Measurements from ENCODE around the gene KIFC1. TPM values are rescaled to one million over a fixed set of nuclear protein-coding genes. Genes with fewer than 3 reads are reported as not detected.

KIFC1 gene
- total and polyA plus RNA-seq, 2 donors from 2014 or later = 2.3 TPM; not detected in 1

- no peak for FAIRE-seq
- Histone ChIP-seq H3K4me3 (ENCODE audit: low read length in 3 of 3) (peak overlapping the region; percentile 50 to 86 (median 68)), H3K36me3 (ENCODE audit: control insufficient read depth in 2 of 3, insufficient read depth in 3 of 3, low read length in 3 of 3) (no peaks in the 10 kb centered on the region), H3K27me3 (ENCODE audit: control insufficient read depth, insufficient read depth, low read length) (no peaks in the 10 kb centered on the region), H3K9ac (ENCODE audit: low read length in 3 of 3) (peak overlapping the region in 2 of 3 donors; percentile 27 to 99), H3K9me3 (ENCODE audit: control insufficient read depth in 2 of 3, insufficient read depth in 1 of 3, low read length in 3 of 3) (no peaks in the 10 kb centered on the region), H3K4me1 (ENCODE audit: control insufficient read depth in 2 of 3, insufficient read depth in 2 of 3, low read depth in 1 of 3, low read length in 3 of 3) (peaks cover 6 to 38% (median 7%) of the 10 kb centered on the region in 3 donors), H3K27ac (ENCODE audit: low read depth in 2 of 2, low read length in 2 of 2) (peak overlapping the region; percentile 2 to 97)
- peak in 4 of 5 donors; percentile 17 to 64 (median 48) for DNase-seq
- intact Hi-C loops (cut with DNase I) = no loop called here
- TF ChIP-seq, protein P1, sequence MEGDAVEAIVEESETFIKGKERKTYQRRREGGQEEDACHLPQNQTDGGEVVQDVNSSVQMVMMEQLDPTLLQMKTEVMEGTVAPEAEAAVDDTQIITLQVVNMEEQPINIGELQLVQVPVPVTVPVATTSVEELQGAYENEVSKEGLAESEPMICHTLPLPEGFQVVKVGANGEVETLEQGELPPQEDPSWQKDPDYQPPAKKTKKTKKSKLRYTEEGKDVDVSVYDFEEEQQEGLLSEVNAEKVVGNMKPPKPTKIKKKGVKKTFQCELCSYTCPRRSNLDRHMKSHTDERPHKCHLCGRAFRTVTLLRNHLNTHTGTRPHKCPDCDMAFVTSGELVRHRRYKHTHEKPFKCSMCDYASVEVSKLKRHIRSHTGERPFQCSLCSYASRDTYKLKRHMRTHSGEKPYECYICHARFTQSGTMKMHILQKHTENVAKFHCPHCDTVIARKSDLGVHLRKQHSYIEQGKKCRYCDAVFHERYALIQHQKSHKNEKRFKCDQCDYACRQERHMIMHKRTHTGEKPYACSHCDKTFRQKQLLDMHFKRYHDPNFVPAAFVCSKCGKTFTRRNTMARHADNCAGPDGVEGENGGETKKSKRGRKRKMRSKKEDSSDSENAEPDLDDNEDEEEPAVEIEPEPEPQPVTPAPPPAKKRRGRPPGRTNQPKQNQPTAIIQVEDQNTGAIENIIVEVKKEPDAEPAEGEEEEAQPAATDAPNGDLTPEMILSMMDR (IDR thresholded peaks at IDR 0.05; ENCODE audit: borderline replicate concordance, extremely low read depth, insufficient read depth) = no peak
Measured at GRCh38 chr6:33426590-33427511, 35.2 kb downstream of the KIFC1 start.

DNA sequence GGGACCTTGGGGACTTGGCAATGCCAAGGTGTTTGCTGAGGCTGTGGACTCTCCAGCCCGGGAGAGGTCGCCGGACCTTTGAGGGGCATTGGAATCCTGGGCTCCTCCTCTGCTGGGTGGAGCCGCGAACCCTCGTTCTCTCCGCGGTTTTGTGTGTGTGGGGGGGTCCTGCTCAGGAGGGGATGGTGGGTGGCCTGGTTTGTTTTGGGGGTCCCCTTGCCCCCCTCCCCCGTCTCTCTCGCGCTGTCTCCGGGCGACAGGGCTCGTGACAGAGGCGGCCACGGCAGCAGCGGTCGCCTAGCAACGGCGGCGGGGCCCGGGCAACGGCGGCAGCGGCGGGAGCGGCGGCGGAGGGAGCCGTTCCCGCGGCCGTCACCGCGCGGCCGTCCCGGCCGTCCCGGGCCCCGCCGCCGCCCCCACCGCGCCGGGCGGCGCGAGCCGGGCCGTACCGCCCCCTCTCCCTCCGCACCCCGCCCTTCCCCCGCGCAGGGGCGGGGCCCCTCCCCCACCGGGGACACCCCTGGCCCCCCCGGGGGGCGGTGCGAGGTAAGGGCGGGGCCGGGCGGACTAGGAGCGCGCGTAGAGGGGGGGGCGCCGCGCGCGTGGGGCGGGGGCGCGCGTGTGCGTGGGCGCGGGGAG, 36.1 kb downstream of the KIFC1 start:
- DNase-seq = peak; percentile 29 to 90 (median 65)
- Histone ChIP-seq H3K27me3 (ENCODE audit: control insufficient read depth, insufficient read depth, low read length) (no peaks in the 10 kb centered on the region), H3K9me3 (ENCODE audit: control insufficient read depth in 2 of 3, insufficient read depth in 1 of 3, low read length in 3 of 3) (no peaks in the 10 kb centered on the region), H3K27ac (ENCODE audit: low read depth in 2 of 2, low read length in 2 of 2) (peak overlapping the region; percentile 16 to 40), H3K36me3 (ENCODE audit: control insufficient read depth in 2 of 3, insufficient read depth in 3 of 3, low read length in 3 of 3) (no peaks in the 10 kb centered on the region), H3K4me3 (ENCODE audit: low read length in 3 of 3) (peak overlapping the region; percentile 50 to 74 (median 68)), H3K4me1 (ENCODE audit: control insufficient read depth in 2 of 3, insufficient read depth in 2 of 3, low read depth in 1 of 3, low read length in 3 of 3) (peaks cover 6 to 38% (median 7%) of the 10 kb centered on the region in 3 donors), H3K9ac (ENCODE audit: low read length in 3 of 3) (peak overlapping the region; percentile 27 to 56 (median 53))
- intact Hi-C loops (cut with DNase I) = no loop called here
- FAIRE-seq = no peak
- TF ChIP-seq, protein P1 (IDR thresholded peaks at IDR 0.05; ENCODE audit: borderline replicate concordance, extremely low read depth, insufficient read depth) = no peak

DNA sequence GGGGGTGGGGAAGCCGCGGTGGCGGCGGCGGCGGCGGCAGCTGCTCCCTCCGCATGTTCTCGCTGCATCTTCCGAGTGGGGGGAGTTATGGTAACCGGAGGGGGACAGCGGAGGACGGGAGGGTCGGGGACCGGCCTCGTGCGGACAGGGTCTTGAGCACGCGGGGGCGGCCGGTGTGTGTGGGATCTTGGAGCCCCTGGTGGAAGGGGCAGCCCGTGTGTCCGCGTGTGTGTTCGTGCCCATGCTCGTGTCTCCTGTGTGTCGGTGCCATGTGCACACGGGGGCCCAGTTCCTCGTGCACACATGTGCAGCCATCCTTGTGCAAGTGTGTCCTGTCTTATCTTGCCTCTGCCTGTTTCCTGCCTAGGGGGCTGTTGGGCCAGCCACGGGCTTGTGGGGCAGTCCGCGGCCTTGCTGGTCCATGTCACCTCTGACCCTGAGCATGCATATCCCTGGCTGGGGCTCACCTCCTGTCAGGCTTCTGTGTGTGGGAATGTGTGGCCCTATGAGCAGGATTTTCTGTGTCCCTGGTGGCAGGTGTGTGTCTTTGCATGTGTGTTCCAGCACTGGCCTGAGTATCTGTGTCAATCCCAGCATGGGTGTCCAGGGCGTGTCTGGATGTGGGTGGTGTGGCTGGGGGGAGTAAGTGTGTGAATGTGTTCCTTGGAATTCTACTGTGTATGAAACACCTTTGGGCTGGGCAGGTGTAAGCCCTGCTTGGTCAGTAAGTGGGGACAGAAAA, 36.8 kb downstream of the KIFC1 start:
- Histone ChIP-seq H3K9ac (ENCODE audit: low read length in 3 of 3) (peak overlapping the region in 1 of 3 donors; percentile 4), H3K4me1 (ENCODE audit: control insufficient read depth in 2 of 3, insufficient read depth in 2 of 3, low read depth in 1 of 3, low read length in 3 of 3) (peaks cover 6 to 38% (median 7%) of the 10 kb centered on the region in 3 donors), H3K9me3 (ENCODE audit: control insufficient read depth in 2 of 3, insufficient read depth in 1 of 3, low read length in 3 of 3) (no peaks in the 10 kb centered on the region), H3K36me3 (ENCODE audit: control insufficient read depth in 2 of 3, insufficient read depth in 3 of 3, low read length in 3 of 3) (no peaks in the 10 kb centered on the region), H3K27ac (ENCODE audit: low read depth in 2 of 2, low read length in 2 of 2) (peak overlapping the region; percentile 16 to 42), H3K27me3 (ENCODE audit: control insufficient read depth, insufficient read depth, low read length) (no peaks in the 10 kb centered on the region), H3K4me3 (ENCODE audit: low read length in 3 of 3) (peak overlapping the region; percentile 17 to 42 (median 35))
- TF ChIP-seq, protein P1 (IDR thresholded peaks at IDR 0.05; ENCODE audit: borderline replicate concordance, extremely low read depth, insufficient read depth) = peak; percentile 23
- no peak for FAIRE-seq
- peak; percentile 35 to 83 (median 57) for DNase-seq
- intact Hi-C loops (cut with DNase I) = no loop called here
